KMS-11 (cell line): ENCODE data around the gene MAP3K7CL.

Experiments used
- H2AFZ ChIP-seq: fragments of 200-600 bp; sonication (generic); 2 replicates; pipeline ENCODE4 v1.6.1; 2016; ENCODE audit warnings: antibody characterized with exemption, mixed run types, low read depth
- H3K27ac ChIP-seq: fragments of 200-600 bp; sonication (generic); 2 replicates; pipeline ENCODE4 v1.6.1; 2016; ENCODE audit warnings: mild to moderate bottlenecking, mixed run types
- H3K27me3 ChIP-seq: fragments of 200-600 bp; sonication (generic); 2 replicates; pipeline ENCODE4 v1.6.1; 2017; ENCODE audit warnings: mild to moderate bottlenecking, low read depth, mixed run types, moderate library complexity; ENCODE audit not compliant: insufficient read depth
- H3K36me3 ChIP-seq: fragments of 200-600 bp; sonication (generic); 2 replicates; pipeline ENCODE4 v1.6.1; 2017; ENCODE audit warnings: mild to moderate bottlenecking, mixed run types; ENCODE audit not compliant: insufficient read depth
- H3K4me1 ChIP-seq: fragments of 200-600 bp; sonication (generic); 2 replicates; pipeline ENCODE4 v1.6.1; 2016; ENCODE audit warnings: mild to moderate bottlenecking, low read depth, mixed run types; ENCODE audit not compliant: poor library complexity, severe bottlenecking
- H3K4me2 ChIP-seq: fragments of 200-600 bp; sonication (generic); 2 replicates; pipeline ENCODE4 v1.7.0; 2016; ENCODE audit warnings: mild to moderate bottlenecking, mixed run types
- H3K4me3 ChIP-seq: fragments of 200-600 bp; sonication (generic); IDR thresholded peaks from 2 replicates; pipeline ENCODE4 v1.6.1; 2017; ENCODE audit warnings: low read depth, low read length, mixed read lengths; ENCODE audit not compliant: insufficient read depth
- H3K79me2 ChIP-seq: fragments of 200-600 bp; sonication (generic); 2 replicates; pipeline ENCODE4 v1.6.1; 2016; ENCODE audit warnings: low read depth, mixed run types; ENCODE audit not compliant: insufficient read depth
- H3K9ac ChIP-seq: fragments of 200-600 bp; sonication (generic); 2 replicates; pipeline ENCODE4 v1.6.1; 2016; ENCODE audit warnings: mild to moderate bottlenecking, mixed run types
- H4K20me1 ChIP-seq: fragments of 200-600 bp; sonication (generic); 2 replicates; pipeline ENCODE4 v1.6.1; 2016; ENCODE audit warnings: mild to moderate bottlenecking, mixed run types; ENCODE audit not compliant: insufficient read depth
- CTCF ChIP-seq: fragments of 200-600 bp; sonication (generic); conservative IDR thresholded peaks from 2 replicates; pipeline ENCODE4 v1.6.1; 2017; ENCODE audit warnings: low read depth, mild to moderate bottlenecking, antibody characterized with exemption, low read length, moderate library complexity, mixed read lengths

The MAP3K7CL gene

GRCh38 chr21:29085106-29085752 lies 45.2 kb upstream of the MAP3K7CL start:
- H3K36me3 ChIP-seq, result no peaks in the 10 kb centered on the region
- no peaks in the 10 kb centered on the region for H4K20me1 ChIP-seq
- H3K27me3 ChIP-seq, result no peaks in the 10 kb centered on the region
- H3K79me2 ChIP-seq, result peaks cover 9% of the 10 kb centered on the region; the same call in 1 of the 2 replicates
- no peak overlapping the region for H3K9ac ChIP-seq
- no peak overlapping the region for H3K27ac ChIP-seq
- no peak overlapping the region for H3K4me2 ChIP-seq
- no peak overlapping the region for H2AFZ ChIP-seq
- H3K4me1 ChIP-seq, result peaks cover 5% of the 10 kb centered on the region
- no peak overlapping the region for H3K4me3 ChIP-seq
- no peak for TF ChIP-seq CTCF

- H3K9ac ChIP-seq, result no peak overlapping the region
- no peak overlapping the region for H3K4me3 ChIP-seq
- no peak overlapping the region for H3K27ac ChIP-seq
- TF ChIP-seq CTCF, result no peak
- H3K79me2 ChIP-seq, result no peaks in the 10 kb centered on the region
- H3K27me3 ChIP-seq, result no peaks in the 10 kb centered on the region
- H3K4me2 ChIP-seq, result no peak overlapping the region
- H3K36me3 ChIP-seq, result no peaks in the 10 kb centered on the region
- H3K4me1 ChIP-seq, result peaks cover 22% of the 10 kb centered on the region
- H2AFZ ChIP-seq, result no peak overlapping the region
- no peaks in the 10 kb centered on the region for H4K20me1 ChIP-seq
These were observed 39.4 kb upstream of the MAP3K7CL start for GRCh38 chr21:29091033-29091432.

GRCh38 chr21:29092102-29092959 lies 38.1 kb upstream of the MAP3K7CL start:
- Histone ChIP-seq H3K27ac (no peak overlapping the region), H4K20me1 (no peaks in the 10 kb centered on the region), H3K4me1 (peaks cover 22% of the 10 kb centered on the region), H3K9ac (no peak overlapping the region), H3K36me3 (no peaks in the 10 kb centered on the region), H3K79me2 (no peaks in the 10 kb centered on the region), H3K4me3 (no peak overlapping the region), H3K27me3 (no peaks in the 10 kb centered on the region), H3K4me2 (no peak overlapping the region), H2AFZ (no peak overlapping the region)
- no peak for TF ChIP-seq CTCF

GRCh38 chr21:29096218-29097015 lies 34.0 kb upstream of the MAP3K7CL start:
- no peaks in the 10 kb centered on the region for H3K79me2 ChIP-seq
- H2AFZ ChIP-seq, result no peak overlapping the region
- no peak overlapping the region for H3K9ac ChIP-seq
- H4K20me1 ChIP-seq, result no peaks in the 10 kb centered on the region
- H3K27ac ChIP-seq, result no peak overlapping the region
- no peaks in the 10 kb centered on the region for H3K27me3 ChIP-seq
- no peak overlapping the region for H3K4me2 ChIP-seq
- no peak overlapping the region for H3K4me3 ChIP-seq
- no peaks in the 10 kb centered on the region for H3K36me3 ChIP-seq
- TF ChIP-seq CTCF, result no peak
- H3K4me1 ChIP-seq, result peaks cover 10% of the 10 kb centered on the region
